IMR-90 (cell line): Measurements from ENCODE around the gene CERS4. TPM values are rescaled to one million over a fixed set of nuclear protein-coding genes. Genes with fewer than 3 reads are reported as not detected.
"Not testable (repeated sequence)": the region's sequence is repeated elsewhere in the genome, so short reads cannot be mapped to it uniquely, and the experiment has no call there.

Source experiments
- ATAC-seq: fragments of 200-7000 bp; cut with Tn5 transposase; 2 replicates; pipeline ENCODE4 v1.9.1; 2020; ENCODE audit warnings: low read depth, mild to moderate bottlenecking, moderate library complexity
- BruUV-seq: library from RNA; stranded (reverse); fragments of 400-500 nt; replicated peaks from 2 replicates; lab custom pipeline; 2021; lab: Mats Ljungman, UMichigan
- CTCF ChIA-PET: fragments of 300-600 bp; formaldehyde crosslinking; extraction: SDS; loops from one replicate; lab custom pipeline; 2021; ENCODE audit warnings: antibody characterized with exemption; lab: Yijun Ruan, JAX
- POLR2A ChIA-PET: fragments of 300-600 bp; sonication (Branson Sonifier 250); formaldehyde crosslinking; loops from one replicate; lab custom pipeline; 2022; ENCODE audit warnings: antibody characterized with exemption; ENCODE audit not compliant: unreplicated experiment; lab: Charles Lee
- DNase-seq: peaks from one replicate; pipeline ENCODE4 v3.0.0; 2013
- H2AFZ ChIP-seq: replicated peaks from 2 replicates; pipeline ENCODE3; 2013; ENCODE audit warnings: low read length, mild to moderate bottlenecking; ENCODE audit not compliant: poor library complexity
- H2AK5ac ChIP-seq: 2 replicates; pipeline ENCODE4 v1.6.1; 2013; ENCODE audit warnings: low read depth, low read length, inconsistent platforms
- H2AK9ac ChIP-seq: replicated peaks from 2 replicates; pipeline ENCODE3; 2013; ENCODE audit warnings: mild to moderate bottlenecking, low read depth, low read length, moderate library complexity; ENCODE audit not compliant: poor library complexity
- H2BK120ac ChIP-seq: 2 replicates; pipeline ENCODE4 v1.6.1; 2013; ENCODE audit warnings: low read depth, low read length, inconsistent platforms
- H2BK15ac ChIP-seq: 3 replicates; pipeline ENCODE4 v1.6.1; 2013; ENCODE audit warnings: low read depth, low read length, inconsistent platforms
- H2BK20ac ChIP-seq: 2 replicates; pipeline ENCODE4 v1.6.1; 2013; ENCODE audit warnings: low read depth, mild to moderate bottlenecking, inconsistent platforms, low read length, moderate library complexity
- H2BK5ac ChIP-seq: 2 replicates; pipeline ENCODE4 v1.6.1; 2013; ENCODE audit warnings: mild to moderate bottlenecking, low read depth, low read length, inconsistent platforms; ENCODE audit not compliant: poor library complexity, severe bottlenecking
- H3K14ac ChIP-seq: replicated peaks from 2 replicates; pipeline ENCODE4 v1.6.1; 2013; ENCODE audit warnings: low read depth, low read length, inconsistent platforms
- H3K18ac ChIP-seq: 2 replicates; pipeline ENCODE4 v1.6.1; 2013; ENCODE audit warnings: low read depth, low read length, control low read depth
- H3K23ac ChIP-seq: 2 replicates; pipeline ENCODE4 v1.6.1; 2013; ENCODE audit warnings: low read depth, low read length, inconsistent platforms
- H3K27ac ChIP-seq: 2 replicates; pipeline ENCODE4 v1.5.1; 2013; ENCODE audit warnings: mild to moderate bottlenecking, control low read depth, low read length; ENCODE audit not compliant: insufficient read depth
- H3K27me3 ChIP-seq: 2 replicates; pipeline ENCODE4 v1.6.1; 2013; ENCODE audit warnings: low read length; ENCODE audit not compliant: control insufficient read depth, insufficient read depth
- H3K36me3 ChIP-seq: 2 replicates; pipeline ENCODE4 v1.6.1; 2013; ENCODE audit warnings: low read length, mixed read lengths; ENCODE audit not compliant: control insufficient read depth, insufficient read depth
- H3K4ac ChIP-seq: 2 replicates; pipeline ENCODE4 v1.6.1; 2013; ENCODE audit warnings: low read depth, low read length, inconsistent platforms
- H3K4me1 ChIP-seq: 2 replicates; pipeline ENCODE4 v1.6.1; 2013; ENCODE audit warnings: low read length, mixed read lengths; ENCODE audit not compliant: control insufficient read depth, insufficient read depth
- H3K4me2 ChIP-seq: 2 replicates; pipeline ENCODE4 v1.6.1; 2013; ENCODE audit warnings: low read depth, mild to moderate bottlenecking, control low read depth, low read length, moderate library complexity
- H3K4me3 ChIP-seq: 2 replicates; pipeline ENCODE4 v1.5.1; 2013; ENCODE audit warnings: low read depth, mild to moderate bottlenecking, control low read depth, low read length, moderate library complexity; ENCODE audit not compliant: insufficient read depth
- H3K56ac ChIP-seq: 2 replicates; pipeline ENCODE4 v1.6.1; 2013; ENCODE audit warnings: low read length, inconsistent platforms; ENCODE audit not compliant: insufficient read depth; ENCODE audit errors: extremely low read depth
- H3K79me1 ChIP-seq, 2 experiments: 2 replicates each; pipeline ENCODE4 v1.6.1; 2013; ENCODE audit warnings: low read length in 2 of 2, inconsistent platforms in 1 of 2, low read depth in 1 of 2
- H3K9ac ChIP-seq: 2 replicates; pipeline ENCODE4 v1.6.1; 2013; ENCODE audit warnings: low read depth, low read length, control low read depth
- H3K9me1 ChIP-seq: 2 replicates; pipeline ENCODE4 v1.6.1; 2013; ENCODE audit warnings: low read length, inconsistent platforms; ENCODE audit not compliant: insufficient read depth
- H3K9me3 ChIP-seq: 2 replicates; pipeline ENCODE4 v1.6.1; 2013; ENCODE audit warnings: low read length; ENCODE audit not compliant: control insufficient read depth, insufficient read depth
- H4K20me1 ChIP-seq: 2 replicates; pipeline ENCODE4 v1.6.1; 2013; ENCODE audit warnings: low read length, inconsistent platforms; ENCODE audit not compliant: insufficient read depth
- H4K5ac ChIP-seq: 2 replicates; pipeline ENCODE4 v1.6.1; 2013; ENCODE audit warnings: mild to moderate bottlenecking, low read depth, low read length, control low read depth
- H4K8ac ChIP-seq, 2 experiments: 2 replicates each; pipeline ENCODE4 v1.6.1; 2013; ENCODE audit warnings: low read depth in 2 of 2, low read length in 2 of 2, control low read depth in 1 of 2, inconsistent platforms in 1 of 2
- H4K91ac ChIP-seq: 2 replicates; pipeline ENCODE4 v1.6.1; 2013; ENCODE audit warnings: low read depth, low read length, inconsistent platforms; ENCODE audit not compliant: insufficient read depth
- SMC3 ChIP-seq: fragments of 150-350 bp; IDR thresholded peaks from 2 replicates; pipeline ENCODE4 v1.6.1; 2016; ENCODE audit warnings: low read depth, mild to moderate bottlenecking, antibody characterized with exemption, low read length, moderate library complexity
- WGBS, 2 experiments: methylation state at CpG; one replicate each; pipeline versions ENCODE4 v1.1.5 to v1.1.7; 2013; ENCODE audit warnings: missing lambda C conversion rate in 2 of 2; ENCODE audit not compliant: insufficient read length in 1 of 2; ENCODE audit errors: extremely low coverage in 2 of 2; 5-methylcytosine and 5-hydroxymethylcytosine counted together
- dilution Hi-C: fragments of 300-500 bp; cut with HindIII; formaldehyde crosslinking; loops from one replicate; pipeline ENCODE4 v1.14.3; 2018; ENCODE audit warnings: low sequenced_read_pairs; ENCODE audit not compliant: unreplicated experiment
- in situ Hi-C: fragments of 300-500 bp; cut with MboI; formaldehyde crosslinking; loops from 3 replicates; pipeline ENCODE4 v1.14.3; 2019; ENCODE audit warnings: low sequenced_read_pairs, inconsistent platforms, mixed read lengths
- intact Hi-C: fragments of 100-400 bp; cut with micrococcal nuclease; formaldehyde crosslinking; loops from 2 replicates; pipeline ENCODE4 v1.10.0; 2022
- polyA plus RNA-seq, 3 experiments: library from polyadenylated mRNA; depleted of rRNA; stranded (reverse); fragments of >200 nt; gene quantifications; 2 replicates each; pipeline ENCODE4 v1.2.3, GENCODE V29; 2012; ENCODE audit warnings: low replicate concordance in 1 of 3
- total RNA-seq: library from RNA; depleted of rRNA; stranded (reverse); fragments of >200 nt; gene quantifications from 2 replicates; pipeline ENCODE4 v1.2.3, GENCODE V29; 2012

CERS4 gene
- total and polyA plus RNA-seq, 2 of the 4 experiments (the other 2 are of a cell fraction), result 3.2 to 5.7 TPM

GRCh38 chr19:8245869-8246835 lies 37.0 kb downstream of the CERS4 start (continued):
- TF ChIP-seq SMC3, result no peak

DNA sequence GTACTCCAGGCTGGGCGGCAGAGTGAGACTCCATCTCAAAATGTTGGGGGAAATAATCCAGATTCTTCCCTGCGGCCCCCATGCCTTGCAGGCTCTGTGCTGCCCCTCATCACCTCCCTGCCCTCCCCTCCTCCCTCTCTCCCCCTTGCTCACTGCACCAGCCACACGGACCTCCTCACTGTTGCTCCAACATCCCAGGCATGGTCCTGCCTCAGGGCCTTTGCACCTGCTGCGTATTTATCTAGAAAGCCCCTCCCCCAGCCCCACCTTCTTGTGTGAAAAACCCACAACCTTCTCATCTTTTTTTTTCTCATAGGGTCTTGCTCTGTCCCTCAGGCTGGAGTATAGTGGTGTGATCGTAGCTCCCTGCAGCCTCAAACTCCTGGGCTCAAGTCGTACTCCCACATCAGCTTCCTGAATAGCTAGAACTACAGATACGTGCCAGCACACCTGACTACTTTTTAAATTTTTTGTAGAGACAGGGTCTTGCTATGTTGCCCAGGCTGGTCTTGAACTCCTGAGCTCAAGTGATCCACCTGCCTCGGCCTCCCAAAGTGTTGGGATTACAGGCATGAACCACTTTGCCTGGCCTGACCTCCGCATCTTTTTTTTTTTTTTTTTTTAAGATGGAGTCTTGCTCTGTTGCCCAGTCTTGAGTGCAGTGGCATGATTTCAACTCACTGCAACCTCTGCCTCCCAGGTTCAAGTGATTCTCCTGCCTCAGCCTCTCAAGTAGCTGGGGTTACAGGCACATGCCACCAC lies 38.1 kb downstream of the CERS4 start:
- H3K27me3 ChIP-seq, CTCF ChIA-PET: not testable (repeated sequence)

More for the DNA sequence above, 38.1 kb downstream of the CERS4 start:
- H2AFZ ChIP-seq, H3K14ac ChIP-seq, H4K91ac ChIP-seq, H3K4me2 ChIP-seq, H2BK20ac ChIP-seq, H3K79me1 ChIP-seq, DNase-seq, BruUV-seq, H2AK9ac ChIP-seq, H3K56ac ChIP-seq, dilution Hi-C loops, intact Hi-C loops, H3K4me1 ChIP-seq, H2BK15ac ChIP-seq, ATAC-seq, H4K8ac ChIP-seq, H3K9me1 ChIP-seq, H2BK120ac ChIP-seq, POLR2A ChIA-PET, in situ Hi-C loops, H4K20me1 ChIP-seq, H3K27ac ChIP-seq, H2AK5ac ChIP-seq, H3K4me3 ChIP-seq, H3K9ac ChIP-seq, H3K18ac ChIP-seq, H3K23ac ChIP-seq, H3K9me3 ChIP-seq, H2BK5ac ChIP-seq, H4K5ac ChIP-seq, H3K36me3 ChIP-seq, H3K4ac ChIP-seq: not testable (repeated sequence)
- 100% methylated on average over 2 of the region's 9 CpGs; no CpG with 5 or more reads in 1 of the 2 experiments for WGBS, 2 experiments
